ENCODE measurements around the gene BACE2.
"Not testable (repeated sequence)": the region's sequence is repeated elsewhere in the genome, so short reads cannot be mapped to it uniquely, and the experiment has no call there.

Gene BACE2

DNA sequence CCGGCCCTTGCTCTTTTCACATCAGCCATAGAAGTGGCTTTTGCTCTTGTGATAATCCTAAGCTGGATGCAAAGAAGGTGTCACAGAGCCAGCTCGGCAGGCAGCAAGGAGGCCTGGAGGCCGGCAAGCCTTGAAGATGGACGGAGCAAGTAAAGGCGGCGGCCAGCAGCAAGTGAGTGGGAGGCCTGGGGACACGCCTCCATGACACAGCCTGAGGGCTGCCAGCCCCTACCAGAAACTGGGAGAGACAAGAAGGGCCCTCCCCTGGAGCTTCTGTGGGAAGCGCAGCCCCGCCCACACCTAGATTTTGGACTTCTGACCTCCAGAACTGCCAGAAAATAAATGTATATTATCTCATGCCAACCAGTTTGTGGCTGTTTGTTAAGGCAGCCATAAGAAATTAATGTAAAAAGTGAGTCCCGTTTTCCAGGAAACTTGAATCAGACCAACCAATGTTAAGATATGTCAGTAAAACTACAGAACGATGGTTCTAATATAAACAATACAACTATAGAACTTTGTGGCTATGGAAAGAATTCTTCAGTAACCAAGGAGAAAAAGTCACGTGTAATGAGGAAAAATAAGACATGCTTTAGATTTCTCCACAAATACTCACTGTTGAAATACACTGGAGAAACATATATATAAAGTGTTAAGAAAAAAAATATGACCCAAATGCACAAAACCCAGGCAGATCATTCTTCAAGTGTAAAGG is 49.9 kb downstream of the BACE2 start:
- DNase-seq, result no peak

- no peak for DNase-seq
Measured at GRCh38 chr21:41219498-41220207, 51.7 kb downstream of the BACE2 start.

GRCh38 chr21:41220208-41220733 is 52.3 kb downstream of the BACE2 start:
- DNase-seq, result no peak

DNA sequence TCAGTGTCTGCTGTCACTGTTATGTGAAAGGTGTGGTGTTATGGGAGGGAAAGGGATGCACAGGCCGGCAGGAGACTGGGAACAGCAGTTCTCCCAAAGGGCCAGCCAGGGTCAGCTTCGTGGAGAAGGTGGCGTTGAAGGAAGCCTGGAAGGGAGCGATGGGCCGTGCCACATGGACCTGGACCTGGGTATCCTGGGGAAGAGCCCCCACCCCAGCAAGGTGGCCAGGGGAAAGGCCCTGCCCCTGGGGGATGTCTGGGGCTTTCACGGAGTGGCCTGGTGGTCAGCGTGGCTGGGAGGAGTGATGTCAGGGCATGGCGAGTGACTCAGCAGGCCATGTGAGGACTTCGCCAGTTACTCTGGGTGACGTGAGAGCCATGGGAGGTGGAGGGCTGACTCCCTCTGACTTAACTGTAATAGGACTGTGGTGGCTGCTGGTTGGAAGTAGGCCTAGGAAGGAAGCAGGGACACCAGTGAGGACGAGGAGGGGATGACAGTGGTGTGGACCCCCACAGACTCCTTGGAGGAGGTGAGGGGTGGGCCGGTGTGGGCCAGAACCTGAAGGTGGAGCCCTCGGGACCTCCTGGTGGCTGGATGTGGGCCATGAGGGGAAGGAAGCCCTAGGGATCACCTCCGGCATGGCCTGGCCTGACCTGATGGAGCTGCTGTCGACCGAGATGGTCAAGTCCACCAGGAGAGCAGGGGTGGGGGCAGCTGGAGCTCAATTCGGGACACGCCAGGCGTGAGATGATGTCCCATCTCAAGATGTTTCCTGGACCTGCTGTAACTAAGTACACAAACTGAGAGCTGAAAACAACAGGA is 54.5 kb downstream of the BACE2 start:
- DNase-seq, result no peak

- no peak for DNase-seq
Measured at GRCh38 chr21:41226853-41227252, 58.9 kb downstream of the BACE2 start.

DNA sequence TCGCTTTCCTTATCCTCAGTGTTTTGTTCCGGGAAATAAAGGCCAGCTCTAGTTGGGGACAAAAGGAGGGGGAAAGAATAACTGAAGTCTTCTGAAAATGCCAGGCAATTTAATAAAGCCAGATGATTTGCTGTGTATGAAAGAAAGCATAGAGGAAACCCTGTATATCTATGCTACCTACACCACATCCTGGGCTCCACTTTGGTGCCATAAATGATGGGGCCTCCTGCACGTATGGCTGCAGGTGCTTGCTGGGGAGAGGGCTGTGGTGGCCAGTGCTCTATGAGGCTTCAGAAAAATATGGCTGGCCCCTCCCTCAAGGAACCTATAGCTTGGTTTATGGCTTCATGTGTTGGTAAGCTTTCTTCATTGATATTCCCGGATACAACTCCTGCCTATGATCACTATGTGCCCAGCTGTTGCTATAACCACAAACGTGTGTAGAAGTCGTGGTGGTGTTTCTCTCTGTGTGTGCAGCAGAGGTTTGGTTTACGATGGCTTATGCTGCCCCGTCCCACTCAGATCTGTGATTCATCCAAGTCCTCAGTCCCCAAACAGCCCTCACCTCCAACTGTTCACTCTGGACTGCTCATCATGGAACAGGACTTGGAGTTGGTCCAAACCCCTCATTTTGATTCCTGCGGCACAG is 59.5 kb downstream of the BACE2 start:
- no peak for DNase-seq

DNA sequence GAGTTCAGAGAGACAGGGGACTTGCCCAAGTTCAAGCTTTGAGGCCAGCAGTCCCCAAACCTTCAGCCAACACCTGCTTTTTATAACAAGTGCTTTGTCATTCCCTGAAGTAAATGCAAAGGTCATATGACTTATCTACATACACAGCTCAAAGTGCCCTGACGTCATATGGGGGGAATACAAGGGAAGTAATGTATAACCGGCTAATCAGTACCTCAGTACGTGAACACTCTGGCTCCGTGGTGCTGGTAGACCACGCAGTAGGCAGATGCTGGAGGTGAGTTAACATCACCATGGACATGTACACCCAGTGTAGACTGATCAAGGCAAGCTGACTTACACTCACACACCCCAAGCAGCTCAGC is 60.0 kb downstream of the BACE2 start:
- no peak for DNase-seq

- no peak for DNase-seq
Measured at GRCh38 chr21:41228492-41228891, 60.5 kb downstream of the BACE2 start.

GRCh38 chr21:41228958-41229357 is 61.0 kb downstream of the BACE2 start:
- DNase-seq, result no peak

DNA sequence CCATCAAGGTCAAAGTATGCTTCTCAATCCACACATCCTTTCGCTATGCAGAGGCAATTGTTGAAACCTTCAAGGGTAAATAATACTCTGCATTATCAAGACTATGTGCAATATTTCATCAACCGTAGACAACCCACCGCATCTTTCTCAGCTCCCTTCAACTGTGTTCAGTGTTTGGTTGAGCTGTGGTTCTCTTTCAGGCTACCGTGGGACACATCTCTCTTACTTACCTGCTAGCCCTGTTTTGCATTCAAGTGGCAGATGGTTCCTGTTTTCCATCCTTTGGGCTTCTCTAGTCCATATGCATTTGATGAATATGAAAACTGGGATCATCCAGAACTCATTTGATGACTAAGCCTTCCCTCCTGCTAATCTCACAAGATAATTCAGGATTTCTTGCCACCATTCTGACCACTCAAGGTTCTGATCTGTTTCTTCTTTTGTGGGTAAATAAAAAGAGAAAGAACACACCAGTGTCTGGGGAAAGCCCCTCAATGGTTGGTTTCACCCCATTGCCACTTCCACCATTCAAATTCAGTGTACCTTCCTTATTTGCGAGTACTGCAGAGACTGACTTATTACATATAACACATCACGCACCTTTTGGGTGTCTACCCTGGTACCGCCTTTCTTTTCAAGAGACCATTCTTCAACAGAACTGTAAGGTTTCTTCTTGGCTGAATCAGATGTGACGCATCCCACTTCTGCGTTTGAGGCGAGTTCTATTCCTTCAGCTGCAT is 61.7 kb downstream of the BACE2 start:
- DNase-seq, result no peak

DNA sequence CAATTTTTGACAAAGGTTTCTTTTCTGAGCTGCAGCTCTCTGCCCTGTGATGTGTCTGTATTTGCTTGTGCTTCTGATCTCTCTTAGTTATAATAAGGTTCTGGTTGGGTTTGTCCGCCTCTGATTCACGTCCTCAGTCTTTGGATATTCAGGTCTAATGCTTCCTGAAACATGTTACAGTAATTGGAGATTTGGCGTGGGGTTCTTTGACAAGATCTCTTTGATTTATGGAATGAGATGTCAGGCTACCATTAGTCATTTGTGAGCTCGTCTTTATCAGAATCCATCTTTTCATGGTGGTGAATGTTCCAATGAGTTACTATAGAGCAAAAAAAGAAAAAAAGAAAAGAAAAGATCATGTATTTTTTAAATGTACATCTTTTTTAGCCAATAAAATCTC is 62.5 kb downstream of the BACE2 start:
- DNase-seq, result no peak

- no peak for DNase-seq
Measured at GRCh38 chr21:41231060-41231459, 63.1 kb downstream of the BACE2 start.

GRCh38 chr21:41232013-41232412 is 64.1 kb downstream of the BACE2 start:
- no peak for DNase-seq

DNA sequence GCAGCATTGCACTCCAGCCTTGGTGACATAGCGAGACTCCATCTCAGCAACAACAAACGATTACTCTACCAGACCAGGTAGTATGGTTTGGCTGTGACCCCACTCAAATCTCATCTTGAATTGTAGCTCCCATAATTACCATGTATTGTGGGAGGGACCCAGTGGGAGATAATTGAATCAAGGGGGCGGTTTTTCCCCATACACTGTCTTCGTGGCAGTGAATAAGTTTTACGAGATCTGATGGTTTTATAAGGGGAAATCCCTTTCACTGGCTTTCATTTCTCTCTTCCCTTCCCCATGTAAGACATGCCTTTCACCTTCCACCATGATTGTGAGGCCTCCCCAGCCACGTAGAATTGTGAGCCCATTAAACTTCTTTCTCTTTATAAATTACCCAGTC is 66.0 kb downstream of the BACE2 start:
- no peak for DNase-seq

DNA sequence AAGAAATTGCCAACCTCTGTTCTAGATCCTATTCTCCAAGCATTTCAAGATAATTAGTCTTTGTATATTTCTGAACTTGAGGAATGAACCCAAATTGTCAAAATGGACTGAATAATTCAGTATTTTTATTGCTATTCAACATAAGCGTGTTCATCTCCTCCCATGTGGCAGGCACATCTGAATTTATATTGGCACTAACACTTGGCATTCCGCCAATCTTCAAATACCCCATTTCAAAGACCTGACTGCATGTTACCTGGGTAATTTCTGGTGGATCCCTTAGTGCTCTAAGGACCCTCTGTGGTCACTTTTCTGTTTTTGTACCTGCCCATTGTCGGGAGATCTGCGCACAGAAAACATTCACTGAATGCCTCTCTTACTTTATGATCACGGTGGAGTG is 66.6 kb downstream of the BACE2 start:
- no peak for DNase-seq

DNA sequence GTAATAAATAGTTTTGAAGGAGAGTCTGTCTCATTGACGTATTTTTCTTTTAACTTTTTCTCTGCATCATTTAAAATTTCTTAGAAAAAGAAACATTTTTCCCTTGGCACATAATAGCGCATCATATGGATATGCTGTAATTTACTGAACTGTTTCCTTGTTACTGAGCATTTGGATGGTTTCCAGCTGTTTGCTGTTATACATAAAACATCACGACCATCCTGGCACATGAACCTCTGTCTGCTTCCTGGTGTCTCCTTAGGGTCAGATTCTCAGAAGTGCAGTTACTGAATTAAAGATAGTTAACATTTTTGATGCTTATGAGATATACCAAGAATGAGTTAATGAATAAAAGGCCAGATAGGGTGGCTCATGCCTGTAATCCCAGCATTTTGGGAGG is 67.2 kb downstream of the BACE2 start:
- DNase-seq, result no peak

- no peak for DNase-seq
Measured at GRCh38 chr21:41236352-41236973, 68.5 kb downstream of the BACE2 start.

DNA sequence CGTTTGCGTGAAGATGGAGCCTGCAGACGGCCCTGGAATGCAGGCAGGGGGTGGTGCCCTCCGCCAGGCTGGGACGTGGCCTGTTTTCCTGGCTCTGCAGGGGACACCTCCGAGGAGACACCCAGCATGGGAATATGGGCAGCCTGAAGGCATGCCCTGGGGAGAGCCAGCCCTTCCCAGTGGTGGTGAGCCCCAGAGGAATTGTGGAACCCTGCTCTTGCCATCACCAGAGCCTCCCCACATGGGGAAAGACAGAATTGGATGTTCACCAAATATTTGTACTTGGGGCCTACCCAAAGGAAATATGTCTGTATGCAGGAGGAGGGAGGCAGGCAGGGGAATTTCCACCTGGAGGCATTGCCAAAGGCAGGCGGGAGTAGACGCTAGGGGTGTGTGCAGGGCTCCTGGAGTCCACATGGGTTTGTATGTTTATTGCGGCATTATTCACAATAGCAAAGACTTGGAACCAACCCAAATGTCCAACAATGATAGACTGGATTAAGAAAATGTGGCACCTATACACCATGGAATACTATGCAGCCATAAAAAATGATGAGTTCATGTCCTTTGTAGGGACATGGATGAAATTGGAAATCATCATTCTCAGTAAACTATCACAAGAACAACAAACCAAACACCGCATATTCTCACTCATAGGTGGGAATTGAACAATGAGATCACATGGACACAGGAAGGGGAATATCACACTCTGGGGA is 70.3 kb downstream of the BACE2 start:
- not testable (repeated sequence) for DNase-seq

DNA sequence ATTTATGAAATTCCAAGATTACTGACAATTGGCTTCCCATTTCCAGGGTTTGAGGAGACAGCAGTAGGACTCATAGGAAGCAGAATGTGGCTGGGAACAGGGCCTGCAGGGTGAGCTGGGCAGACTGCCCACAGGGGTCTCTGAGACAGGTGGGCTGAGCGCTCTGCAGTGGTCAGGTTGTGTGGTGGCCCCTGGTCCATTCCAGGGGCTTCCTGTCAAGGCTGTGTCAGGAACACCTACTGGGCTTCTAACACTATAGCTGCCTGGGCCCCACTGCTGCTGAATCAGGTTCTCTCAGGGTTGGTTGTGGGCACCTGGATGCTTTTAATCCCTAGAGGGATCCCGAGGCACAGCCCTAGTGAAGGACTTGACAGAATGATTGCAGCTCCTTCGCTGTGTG is 72.1 kb downstream of the BACE2 start:
- DNase-seq, result no peak

DNA sequence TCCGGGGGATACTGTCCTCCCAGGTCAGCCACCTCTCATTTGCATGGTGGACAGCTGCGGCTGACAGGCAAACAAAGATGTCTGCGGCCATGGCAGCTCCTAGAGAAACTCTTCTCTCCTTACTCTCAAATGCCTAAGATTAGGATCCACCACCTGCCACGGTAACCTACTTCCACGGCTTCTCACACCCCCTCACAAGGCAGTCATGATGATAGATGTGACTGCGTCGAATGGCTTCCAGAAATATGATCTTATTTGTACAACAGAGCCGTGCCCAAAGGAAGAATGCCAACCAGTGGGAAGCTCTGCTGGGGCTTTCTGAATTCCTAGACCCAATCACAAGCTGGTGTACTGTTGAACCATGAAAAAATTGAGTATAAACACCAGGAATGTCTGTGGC is 73.4 kb downstream of the BACE2 start:
- no peak for DNase-seq

DNA sequence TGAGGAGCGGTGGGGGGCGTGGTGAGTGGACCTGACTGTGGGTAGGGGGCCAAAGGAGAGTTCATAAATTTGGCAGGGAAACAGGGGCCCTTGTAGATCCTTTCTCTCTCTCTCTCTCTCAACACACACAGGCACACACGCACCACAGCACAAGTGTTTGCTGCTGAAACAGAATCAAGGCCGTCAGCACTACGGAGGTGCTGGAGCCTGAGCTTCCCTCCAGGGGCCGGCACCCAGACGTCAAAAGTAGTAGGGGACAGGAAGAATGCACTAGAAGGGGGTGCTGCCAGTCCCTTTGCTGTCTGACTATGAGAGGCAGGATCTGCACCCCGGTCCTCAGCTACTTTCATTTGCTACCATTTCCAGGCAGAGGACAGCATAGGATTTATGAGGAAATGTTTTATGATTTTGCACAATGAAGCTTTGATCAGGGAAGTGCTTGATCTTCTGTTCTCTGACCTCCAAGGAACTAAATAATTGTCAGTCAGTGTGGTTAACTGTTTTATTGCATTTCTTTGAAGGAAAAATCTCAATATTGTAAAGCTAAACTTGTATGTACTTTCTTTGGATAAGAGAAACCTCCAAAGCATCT is 74.4 kb downstream of the BACE2 start:
- no peak for DNase-seq

All from NCI-H748 treated with DMSO at 0.1 percent for 48 hours (cell line).